GM19463 (cell line): Measurements from ENCODE around the gene TCTN1.
"Not testable (repeated sequence)": the region's sequence is repeated elsewhere in the genome, so short reads cannot be mapped to it uniquely, and the experiment has no call there.

Experiments used
- ATAC-seq: cut with Tn5 transposase; IDR thresholded peaks from one replicate; pipeline ENCODE4 v1.9.1; 2021; ENCODE audit warnings: mild to moderate bottlenecking, moderate library complexity; ENCODE audit not compliant: unreplicated experiment

TCTN1 gene

DNA sequence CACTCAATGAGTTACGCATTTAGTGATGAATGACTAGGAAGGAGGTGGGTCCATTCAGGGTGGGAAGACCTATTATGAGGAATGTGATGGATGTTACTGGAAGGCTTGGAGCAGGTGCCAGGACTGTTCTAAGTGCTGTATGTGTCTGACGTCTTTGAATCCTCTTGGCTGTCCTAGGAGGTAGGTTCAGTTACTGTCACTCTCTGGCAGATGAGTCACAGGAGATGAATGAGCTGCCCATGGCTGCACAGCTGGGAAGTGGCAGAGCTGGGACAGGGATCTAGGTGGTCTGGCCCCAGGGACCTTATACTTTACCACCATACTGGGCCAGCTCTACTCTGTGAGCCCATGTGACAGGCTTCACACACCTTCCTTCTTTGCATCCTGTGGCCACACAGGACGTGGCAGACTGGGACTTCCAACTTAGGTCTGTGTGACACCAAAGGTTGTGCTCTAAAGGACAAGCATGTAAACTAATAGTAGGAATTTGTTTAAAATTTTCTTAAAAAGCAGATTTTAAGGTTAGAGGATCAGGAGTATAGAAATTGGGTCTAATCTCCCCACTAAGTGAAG is 24.0 kb downstream of the TCTN1 start:
- ATAC-seq, result no peak

GRCh38 chr12:110638796-110639195 is 24.9 kb downstream of the TCTN1 start:
- no peak for ATAC-seq

DNA sequence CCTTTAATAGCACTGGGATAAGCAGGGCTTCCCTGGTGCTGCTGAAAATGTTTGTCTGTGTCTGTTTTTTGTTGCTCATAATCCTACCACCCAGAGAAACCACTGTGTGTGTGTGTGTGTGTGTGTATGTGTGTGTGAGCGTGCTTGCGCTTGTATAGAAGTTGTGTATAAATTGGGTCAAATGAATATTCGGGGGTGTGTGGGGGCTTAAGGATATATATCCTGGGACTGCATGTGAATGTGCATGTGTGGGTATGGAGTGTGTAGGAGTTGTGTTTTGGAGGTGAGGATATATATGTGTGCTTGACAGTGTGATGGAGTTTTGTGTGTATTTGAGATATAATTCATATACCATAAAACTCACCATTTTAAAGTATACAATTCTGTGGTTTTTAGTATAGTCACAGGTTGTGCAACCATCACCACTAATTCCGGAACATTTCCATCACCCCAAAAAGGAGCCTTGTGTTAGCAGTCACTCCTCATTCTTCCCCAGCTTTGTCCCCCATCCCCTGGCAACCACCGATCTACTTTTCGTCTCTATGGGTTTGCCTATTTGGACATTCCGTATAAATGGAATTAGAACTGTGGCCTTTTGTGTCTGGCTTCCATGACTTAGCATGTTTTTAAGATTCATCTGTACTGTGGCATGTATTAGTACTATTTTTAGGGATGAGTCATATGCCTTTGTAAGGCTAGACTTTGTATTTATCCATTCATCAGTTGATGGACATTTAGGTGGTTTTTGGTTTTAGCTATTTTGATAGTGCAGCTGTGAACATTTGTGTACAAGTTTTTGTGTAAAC is 25.6 kb downstream of the TCTN1 start:
- ATAC-seq, result no peak

- ATAC-seq, result no peak
Observed at GRCh38 chr12:110640275-110641025, 26.5 kb downstream of the TCTN1 start.

- ATAC-seq, result no peak
Observed at GRCh38 chr12:110641521-110641920, 27.6 kb downstream of the TCTN1 start.

DNA sequence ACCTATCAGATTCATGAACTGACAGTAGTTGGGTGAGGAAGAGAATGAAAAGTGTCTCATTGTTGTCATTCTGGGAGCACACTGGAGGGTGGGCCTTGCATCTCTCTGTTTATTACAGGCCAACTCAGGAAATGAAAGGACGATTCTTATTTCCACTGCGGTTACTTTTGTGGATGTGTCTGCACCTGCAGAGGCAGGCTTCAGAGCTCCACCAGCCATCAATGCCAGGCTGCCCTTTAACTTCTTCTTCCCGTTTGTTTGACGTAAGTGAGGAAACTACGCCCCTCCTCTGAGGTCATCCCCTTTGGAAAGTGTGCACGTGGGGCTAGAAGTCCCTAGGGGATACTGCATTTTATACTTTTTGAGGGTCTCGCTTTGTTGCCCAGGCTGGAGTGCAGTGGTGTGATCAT is 33.7 kb downstream of the TCTN1 start:
- peak; percentile 67 for ATAC-seq

DNA sequence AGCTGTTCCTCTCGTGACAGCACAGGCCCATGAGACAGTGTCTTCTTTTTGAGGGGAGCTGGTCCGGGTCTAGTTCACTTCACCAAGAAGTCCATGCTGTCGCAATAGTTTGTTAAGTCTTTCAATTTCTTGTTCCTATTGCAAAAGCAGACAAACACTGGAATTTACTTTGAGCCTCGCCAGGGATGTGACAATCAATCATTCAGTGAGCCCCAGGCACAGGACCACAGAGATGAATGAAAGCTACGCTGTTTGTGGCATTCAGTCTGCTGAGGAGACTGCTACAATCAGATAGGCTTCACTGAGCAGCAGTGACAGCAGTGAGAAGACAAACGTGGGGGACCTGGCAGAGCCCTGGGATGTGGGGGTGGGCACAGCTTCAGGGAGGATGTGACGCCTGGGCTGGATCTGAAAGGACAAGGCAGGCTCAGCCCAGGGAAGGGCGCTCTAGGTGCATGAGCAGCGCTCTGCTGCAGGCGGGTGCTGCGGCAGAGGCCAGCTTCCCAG is 35.5 kb downstream of the TCTN1 start:
- ATAC-seq, result no peak

GRCh38 chr12:110654238-110654637 is 40.3 kb downstream of the TCTN1 start:
- ATAC-seq, result not testable (repeated sequence)

DNA sequence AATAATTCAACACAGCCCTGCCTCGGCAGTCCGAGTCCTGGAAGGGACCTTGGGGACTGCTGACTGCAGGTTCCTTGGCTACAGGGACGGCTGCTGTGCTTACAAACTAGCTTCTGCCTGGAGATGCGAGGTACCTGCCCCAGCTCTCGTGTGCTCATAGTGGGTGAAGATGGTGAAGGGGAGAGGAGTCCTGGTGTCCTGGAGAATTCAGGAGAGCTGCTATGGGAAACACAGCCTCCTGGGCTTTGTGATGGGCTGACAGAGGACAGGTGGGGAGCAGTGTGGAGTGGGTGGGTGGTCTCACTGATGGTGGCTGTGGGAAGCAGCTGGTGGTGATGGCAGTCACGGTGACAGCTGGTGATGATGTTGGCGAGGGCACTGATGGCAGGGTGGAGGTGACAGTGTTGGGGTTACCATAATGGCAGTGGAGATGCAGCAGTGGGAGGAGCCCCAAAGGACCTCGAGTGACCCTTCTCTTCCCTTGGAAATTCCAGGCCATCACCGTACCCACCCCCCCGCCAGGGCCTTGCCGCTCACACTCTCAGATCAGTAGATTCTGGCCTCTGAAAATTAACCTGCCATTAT is 42.2 kb downstream of the TCTN1 start:
- no peak for ATAC-seq

DNA sequence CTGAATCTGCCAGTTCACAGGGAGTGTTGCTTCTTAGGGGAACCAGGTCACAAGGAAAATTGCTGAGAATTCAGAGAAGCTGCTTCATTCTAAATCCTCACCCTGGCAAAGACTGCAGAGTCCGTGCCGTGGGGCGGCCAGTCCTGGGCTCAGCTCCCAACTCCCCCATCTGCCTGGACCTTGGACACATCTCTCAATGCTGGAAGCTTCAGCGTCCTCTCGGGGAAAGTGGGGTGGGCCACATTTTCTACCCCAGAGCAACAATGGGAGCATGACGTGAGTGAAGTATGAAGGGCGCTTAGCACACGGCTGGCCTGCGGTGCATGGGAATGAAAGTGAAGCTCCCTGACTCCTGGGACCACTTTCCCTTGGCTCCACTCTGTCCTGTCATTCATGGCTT is 43.8 kb downstream of the TCTN1 start:
- ATAC-seq, result no peak

GRCh38 chr12:110658242-110658641 is 44.3 kb downstream of the TCTN1 start:
- ATAC-seq, result no peak

GRCh38 chr12:110658878-110659277 is 44.9 kb downstream of the TCTN1 start:
- ATAC-seq, result no peak

DNA sequence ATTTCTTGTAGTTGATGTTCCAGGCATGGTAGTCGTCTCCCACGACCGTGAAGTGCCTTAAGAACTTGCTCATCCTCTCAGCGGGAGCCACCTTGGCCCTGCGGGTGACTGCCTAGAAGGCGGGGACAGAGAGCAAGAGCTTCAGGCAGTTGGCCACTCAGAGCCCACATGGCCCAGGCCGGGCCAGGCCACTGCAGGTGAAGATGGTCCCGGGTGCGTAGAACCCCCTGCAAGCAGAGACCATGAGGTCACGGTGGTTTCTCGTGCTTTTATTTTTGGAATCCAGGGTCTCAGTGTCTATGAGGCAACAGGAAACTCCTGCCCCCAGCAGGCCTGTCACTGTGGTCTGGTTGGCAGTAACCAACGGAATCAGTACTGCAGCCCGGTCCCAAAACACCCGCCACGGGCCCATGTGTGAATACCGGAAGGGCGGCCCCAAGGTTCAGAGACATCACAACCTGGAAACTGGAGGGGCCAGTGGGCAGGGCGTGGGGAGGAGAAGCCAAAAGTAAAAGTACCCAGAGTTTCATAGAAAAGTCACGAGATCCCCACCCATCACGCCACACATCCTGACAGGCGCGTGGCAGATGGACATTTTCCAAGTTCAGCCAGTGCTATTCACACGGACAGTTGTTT is 47.5 kb downstream of the TCTN1 start:
- ATAC-seq, result peak; percentile 91

GRCh38 chr12:110666892-110667291 is 53.0 kb downstream of the TCTN1 start:
- no peak for ATAC-seq

GRCh38 chr12:110667671-110668070 is 53.7 kb downstream of the TCTN1 start:
- ATAC-seq, result no peak

GRCh38 chr12:110668480-110669192 is 54.7 kb downstream of the TCTN1 start:
- no peak for ATAC-seq

DNA sequence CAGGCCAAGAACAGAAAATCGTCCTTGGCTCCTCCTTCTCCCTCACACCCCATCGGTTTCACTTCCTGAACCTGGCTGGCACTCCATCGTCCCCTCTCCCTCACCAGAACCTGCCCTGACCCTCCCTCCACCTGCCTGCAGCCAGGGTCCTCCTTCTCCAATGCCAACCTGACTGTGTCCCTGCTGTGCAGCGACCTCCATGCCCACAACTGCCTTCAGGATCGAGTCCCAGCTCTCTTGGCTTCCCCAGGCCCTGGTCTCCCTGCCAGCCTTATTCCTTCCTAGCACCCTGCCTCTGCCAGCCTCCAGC is 55.2 kb downstream of the TCTN1 start:
- ATAC-seq, result peak; percentile 25

GRCh38 chr12:110670161-110670701 is 56.3 kb downstream of the TCTN1 start:
- ATAC-seq, result peak; percentile 52

DNA sequence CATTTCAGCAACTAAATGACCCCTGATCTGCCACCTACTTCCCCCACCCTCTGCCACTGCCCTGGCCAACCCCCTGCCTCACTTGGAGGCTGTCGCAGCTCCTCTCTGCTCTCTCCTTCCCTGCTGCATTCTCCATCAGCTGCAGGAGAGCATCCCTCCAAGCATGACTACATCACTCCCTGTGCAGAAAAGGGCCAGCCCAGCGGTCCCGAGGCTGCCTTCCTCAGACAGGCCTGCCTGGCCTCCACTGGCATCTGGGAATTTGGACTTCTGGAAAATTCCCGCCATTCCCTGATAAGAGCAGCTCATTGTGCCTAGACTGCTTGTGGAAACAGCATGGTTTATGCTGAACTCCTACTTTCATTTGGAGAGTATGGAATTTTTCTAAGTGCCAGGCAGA is 62.2 kb downstream of the TCTN1 start:
- ATAC-seq, result no peak
